Fibroblast of peridontal ligament (primary cell): Measurements from ENCODE around the gene TLCD4.
"Not testable (repeated sequence)": the region's sequence is repeated elsewhere in the genome, so short reads cannot be mapped to it uniquely, and the experiment has no call there.

ENCODE experiments used
- DNase-seq: peaks from one replicate; pipeline ENCODE4 v3.0.0-alpha.2; 2010; ENCODE audit errors: extremely low read depth

Gene TLCD4

GRCh38 chr1:95117207-95118066 lies at the start of gene TLCD4:
TLCD4 (plus strand) TSS chr1:95117355; CDS start chr1:95143902, 26,547 bp downstream.
- DNase-seq = peak; percentile 11

- no peak for DNase-seq
Observed at GRCh38 chr1:95067568-95067967, 49.6 kb upstream of the TLCD4 start.

DNA sequence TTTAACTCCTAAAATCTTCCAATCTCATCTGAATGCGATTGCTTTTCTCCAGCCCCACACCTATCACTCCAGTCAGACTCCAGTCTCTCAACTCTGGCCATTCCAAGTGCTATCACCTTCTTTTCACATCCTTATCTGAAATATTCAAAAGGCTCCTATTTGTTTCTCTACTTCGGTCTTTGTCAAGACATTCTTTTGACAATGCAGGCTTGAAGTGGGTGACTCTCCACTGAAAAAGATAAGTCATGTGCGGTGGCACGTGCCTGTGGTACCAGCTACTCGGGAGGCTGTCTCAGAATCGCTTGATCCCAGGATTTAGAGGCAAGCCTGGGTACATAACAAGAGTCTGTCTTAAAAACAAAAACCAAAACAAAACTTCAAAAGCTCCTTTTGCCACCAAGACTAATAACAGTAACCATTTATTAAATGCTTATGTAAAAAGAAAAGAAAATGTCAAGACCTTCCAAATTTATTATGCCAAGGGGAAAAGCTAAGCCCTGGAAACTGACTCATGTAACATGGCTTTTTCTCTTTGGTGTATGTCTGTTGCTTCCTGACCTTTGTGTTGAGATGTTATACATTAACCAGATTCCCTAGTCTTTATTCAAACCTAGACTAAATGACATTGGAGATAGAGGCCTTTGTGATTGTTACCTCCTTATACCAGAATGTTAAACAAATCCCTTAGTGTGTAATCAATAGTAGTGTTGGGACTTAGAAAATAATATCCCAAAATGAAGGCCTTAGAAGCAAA lies 48.0 kb upstream of the TLCD4 start:
- no peak for DNase-seq

DNA sequence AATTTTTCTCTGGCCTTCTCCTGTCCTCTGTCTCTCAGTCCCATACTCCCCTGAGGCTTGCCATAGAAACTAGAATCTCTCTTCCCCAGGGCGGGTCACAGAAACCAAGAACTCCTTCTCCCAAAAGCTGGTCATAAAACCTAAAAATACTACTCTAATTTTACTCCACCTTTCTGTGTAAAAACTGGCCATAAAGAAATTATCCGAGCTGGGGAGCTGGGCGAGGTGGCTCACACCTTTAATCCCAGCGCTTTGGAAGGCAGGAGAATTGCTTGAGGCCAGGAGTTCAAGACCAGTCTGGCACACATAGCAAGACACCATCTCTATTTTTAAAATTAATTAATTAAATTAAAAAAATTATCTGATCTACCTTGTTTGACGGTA lies 47.5 kb upstream of the TLCD4 start:
- no peak for DNase-seq

GRCh38 chr1:95071539-95071938 lies 45.6 kb upstream of the TLCD4 start:
- peak; percentile 12 for DNase-seq

GRCh38 chr1:95072117-95072516 lies 45.0 kb upstream of the TLCD4 start:
- no peak for DNase-seq

- peak; percentile 97 for DNase-seq
Observed at GRCh38 chr1:95072532-95073419, 44.4 kb upstream of the TLCD4 start, which contains the start of gene ALG14. ALG14 (minus strand) TSS chr1:95072951; CDS start chr1:95072898, 53 bp downstream.

GRCh38 chr1:95073446-95073845 lies 43.7 kb upstream of the TLCD4 start:
- no peak for DNase-seq

DNA sequence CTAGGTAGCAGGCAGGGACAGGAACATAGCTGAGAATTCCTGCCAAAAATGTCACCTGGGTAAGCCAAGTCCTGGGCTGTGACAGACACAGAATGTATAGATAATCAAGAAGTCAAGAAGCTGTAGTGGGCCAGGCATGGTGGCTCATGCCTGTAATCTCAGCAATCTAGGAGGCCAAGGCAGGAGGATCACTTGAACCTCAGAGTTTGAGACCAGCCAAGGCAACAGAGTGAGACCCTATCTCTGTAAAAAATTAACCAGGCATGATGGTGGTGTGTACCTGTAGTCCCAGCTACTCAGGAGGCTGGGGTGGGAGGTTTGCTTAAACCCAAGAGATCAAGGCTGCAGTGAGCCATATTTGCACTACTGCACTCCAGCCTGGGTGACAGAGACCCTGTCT lies 41.1 kb upstream of the TLCD4 start:
- DNase-seq = no peak

DNA sequence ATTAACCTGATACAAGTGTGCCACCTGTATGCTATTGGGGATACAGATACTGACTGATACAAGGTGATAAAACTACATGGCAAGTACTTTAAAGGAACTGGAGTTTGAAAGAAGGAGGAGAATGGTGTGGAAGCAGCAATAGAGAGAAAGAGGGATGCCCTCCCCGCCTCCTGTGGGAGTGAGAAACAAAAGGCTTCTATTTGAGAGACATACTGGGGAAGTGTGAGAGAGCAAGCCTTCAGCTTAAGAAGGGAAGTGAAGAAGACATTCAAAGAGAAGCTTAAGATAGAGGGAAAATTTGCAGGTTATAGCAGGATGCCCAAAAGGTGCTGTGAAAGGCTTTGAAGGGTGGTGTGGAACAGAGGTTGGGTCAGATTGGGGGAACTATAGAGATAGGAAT lies 36.7 kb upstream of the TLCD4 start:
- no peak for DNase-seq

- no peak for DNase-seq
Observed at GRCh38 chr1:95080879-95081278, 36.3 kb upstream of the TLCD4 start.

DNA sequence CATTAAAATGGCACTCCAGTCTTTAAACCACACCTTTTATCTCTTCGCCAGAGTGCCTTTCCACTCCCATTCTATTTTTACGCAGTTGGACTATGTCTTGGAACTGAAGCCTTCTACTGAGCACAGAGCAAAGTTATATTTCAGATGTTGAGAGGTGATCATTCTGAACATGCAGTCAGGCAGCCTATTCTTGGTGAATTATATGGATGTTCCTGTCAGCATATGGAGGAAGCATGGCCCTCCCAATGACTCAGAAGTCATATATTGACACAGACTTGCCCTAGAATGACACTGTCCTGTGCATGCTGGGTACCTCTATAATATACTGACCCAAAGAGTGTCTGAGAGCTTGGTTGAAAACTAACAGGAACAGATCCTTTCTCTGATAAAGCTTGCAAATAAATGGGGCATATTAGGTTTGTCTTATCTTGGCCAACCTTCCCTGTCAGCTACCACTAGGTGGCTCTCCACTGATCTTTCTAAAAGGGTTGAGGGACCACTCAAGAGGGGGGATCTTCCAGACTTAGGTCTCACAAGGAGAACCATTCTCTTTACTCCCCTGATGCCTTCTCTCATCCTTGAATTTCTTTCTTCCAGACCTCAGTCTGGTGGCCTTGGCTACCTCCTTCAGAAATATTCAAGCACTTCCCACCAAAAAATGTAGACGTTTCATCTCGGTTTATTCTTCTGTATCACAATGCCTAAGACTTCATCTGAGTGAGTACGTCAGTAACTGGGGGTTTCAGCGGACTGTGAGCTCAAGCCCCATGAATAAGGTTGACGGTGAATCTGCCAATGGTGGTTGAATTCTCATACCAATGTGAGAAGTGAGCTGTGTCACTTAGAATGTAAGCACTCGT lies 32.6 kb upstream of the TLCD4 start:
- peak; percentile 28 for DNase-seq

- no peak for DNase-seq
Observed at GRCh38 chr1:95085376-95085775, 31.8 kb upstream of the TLCD4 start.

GRCh38 chr1:95086949-95087533 lies 30.1 kb upstream of the TLCD4 start:
- peak; percentile 98 for DNase-seq

DNA sequence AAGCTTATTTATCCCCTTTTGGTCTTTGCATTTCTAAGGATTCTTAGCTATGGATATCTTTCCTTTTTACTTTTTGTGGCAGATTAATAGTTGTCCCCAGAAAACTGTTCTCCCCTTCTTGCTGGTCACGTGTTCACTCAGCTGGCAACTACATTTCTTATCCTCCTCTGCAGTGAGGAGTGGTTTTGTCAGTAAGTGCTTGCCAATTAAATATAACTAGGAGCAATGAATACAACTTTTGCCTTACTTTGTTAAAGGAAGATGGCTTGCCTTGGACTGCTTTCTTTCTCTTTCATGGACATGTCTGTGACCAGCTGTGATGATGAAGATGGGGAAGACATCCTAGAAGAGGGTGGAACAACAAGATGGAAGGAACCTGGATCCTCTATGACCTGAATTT lies 28.9 kb upstream of the TLCD4 start:
- DNase-seq = no peak

DNA sequence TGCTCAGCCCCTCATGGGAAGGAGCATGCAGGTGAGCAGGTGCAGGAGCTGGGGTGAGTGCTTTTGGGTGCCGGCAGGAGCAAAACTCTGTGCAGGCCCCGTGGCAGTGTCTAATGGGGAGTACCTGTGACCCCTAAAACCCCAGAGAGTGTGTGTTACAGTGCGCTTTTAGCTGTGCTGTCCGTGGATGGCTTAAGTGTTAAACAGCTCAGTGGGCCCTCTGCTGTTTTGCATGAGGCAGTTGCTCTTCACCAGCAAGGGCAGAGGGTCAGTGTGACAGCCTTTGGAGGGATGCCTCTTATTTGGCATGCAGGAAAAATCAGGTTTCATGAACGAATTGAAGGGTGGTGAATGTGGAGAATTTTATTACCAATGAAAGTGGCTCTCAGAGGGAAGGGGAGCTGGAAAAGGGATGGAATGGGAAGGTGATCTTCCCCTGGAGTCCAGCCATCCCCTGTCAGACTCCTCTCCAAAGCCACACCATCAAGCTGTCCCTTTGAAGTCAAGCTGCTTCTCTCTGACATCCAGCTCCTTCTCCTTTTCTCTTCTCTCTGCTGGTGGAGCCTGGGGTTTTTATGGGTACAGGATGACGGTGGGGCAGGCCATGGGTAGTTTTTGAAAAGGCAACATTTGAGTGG lies 27.4 kb upstream of the TLCD4 start:
- DNase-seq = no peak

DNA sequence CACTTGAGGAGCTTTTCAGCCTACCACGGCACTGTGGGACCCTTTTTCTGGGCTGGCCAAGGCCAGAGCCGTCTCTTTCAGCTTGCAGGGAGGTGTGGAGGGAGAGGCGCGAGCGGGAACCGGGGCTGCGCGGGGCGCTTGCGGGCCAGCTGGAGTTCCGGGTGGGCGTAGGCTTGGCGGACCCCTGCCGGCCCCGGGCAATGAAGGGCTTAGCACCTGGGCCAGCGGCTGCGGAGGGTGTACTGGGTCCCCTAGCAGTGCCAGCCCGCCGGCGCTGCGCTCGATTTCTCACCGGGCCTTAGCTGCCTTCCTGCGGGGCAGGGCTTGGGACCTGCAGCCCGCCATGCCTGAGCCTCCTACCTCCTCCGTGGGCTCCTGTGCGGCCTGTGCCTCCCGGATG lies 25.9 kb upstream of the TLCD4 start:
- DNase-seq = not testable (repeated sequence)

- peak; percentile 27 for DNase-seq
Observed at GRCh38 chr1:95092891-95093290, 24.3 kb upstream of the TLCD4 start.

GRCh38 chr1:95093296-95093695 lies 23.9 kb upstream of the TLCD4 start:
- DNase-seq = no peak

GRCh38 chr1:95094923-95095322 lies 22.2 kb upstream of the TLCD4 start:
- DNase-seq = no peak
